Measurements from ENCODE around the gene SPTBN5. TPM values are rescaled to one million over a fixed set of nuclear protein-coding genes. Genes with fewer than 3 reads are reported as not detected.

The SPTBN5 gene
- total RNA-seq, 1 donor from 2014 or later = 2.9 TPM

DNA sequence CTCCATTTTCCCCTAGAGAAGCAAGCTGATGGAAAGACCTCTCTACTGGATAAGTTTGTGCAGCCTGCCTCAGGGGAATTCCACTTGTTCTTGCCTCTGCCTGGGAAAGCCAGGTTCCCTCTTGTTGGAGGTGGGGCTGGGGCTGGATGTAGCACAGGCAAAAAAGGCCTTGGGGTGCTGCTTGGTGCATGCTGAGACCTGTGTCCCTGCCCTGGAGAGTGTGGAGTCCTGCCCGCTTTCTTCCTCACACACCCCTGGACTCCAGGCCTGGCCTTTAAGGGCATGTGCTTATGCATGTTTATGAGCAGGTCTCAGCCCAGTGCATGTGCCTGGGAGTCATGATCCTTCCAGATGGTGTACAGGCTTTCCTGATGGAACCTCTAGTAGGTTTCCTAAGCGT is 89.5 kb downstream of the SPTBN5 start:
- no peak overlapping the region for H3K4me3 Mint-ChIP-seq (ENCODE audit: unreplicated experiment)
- H3K4me1 Mint-ChIP-seq (ENCODE audit: low read depth) = peaks cover 15% of the 10 kb centered on the region
- TF ChIP-seq, protein P1, sequence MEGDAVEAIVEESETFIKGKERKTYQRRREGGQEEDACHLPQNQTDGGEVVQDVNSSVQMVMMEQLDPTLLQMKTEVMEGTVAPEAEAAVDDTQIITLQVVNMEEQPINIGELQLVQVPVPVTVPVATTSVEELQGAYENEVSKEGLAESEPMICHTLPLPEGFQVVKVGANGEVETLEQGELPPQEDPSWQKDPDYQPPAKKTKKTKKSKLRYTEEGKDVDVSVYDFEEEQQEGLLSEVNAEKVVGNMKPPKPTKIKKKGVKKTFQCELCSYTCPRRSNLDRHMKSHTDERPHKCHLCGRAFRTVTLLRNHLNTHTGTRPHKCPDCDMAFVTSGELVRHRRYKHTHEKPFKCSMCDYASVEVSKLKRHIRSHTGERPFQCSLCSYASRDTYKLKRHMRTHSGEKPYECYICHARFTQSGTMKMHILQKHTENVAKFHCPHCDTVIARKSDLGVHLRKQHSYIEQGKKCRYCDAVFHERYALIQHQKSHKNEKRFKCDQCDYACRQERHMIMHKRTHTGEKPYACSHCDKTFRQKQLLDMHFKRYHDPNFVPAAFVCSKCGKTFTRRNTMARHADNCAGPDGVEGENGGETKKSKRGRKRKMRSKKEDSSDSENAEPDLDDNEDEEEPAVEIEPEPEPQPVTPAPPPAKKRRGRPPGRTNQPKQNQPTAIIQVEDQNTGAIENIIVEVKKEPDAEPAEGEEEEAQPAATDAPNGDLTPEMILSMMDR (IDR thresholded peaks at IDR 0.05) = no peak
- H3K27me3 Mint-ChIP-seq (ENCODE audit: low read depth) = no peaks in the 10 kb centered on the region
- H3K36me3 Mint-ChIP-seq (ENCODE audit: low read depth) = peaks cover 15% of the 10 kb centered on the region
- DNase-seq (ENCODE audit: low spot score) = no peak
- peak overlapping the region; percentile 52 for H3K27ac Mint-ChIP-seq (ENCODE audit: unreplicated experiment)
- no peaks in the 10 kb centered on the region for H3K9me3 Mint-ChIP-seq (ENCODE audit: low read depth)

DNA sequence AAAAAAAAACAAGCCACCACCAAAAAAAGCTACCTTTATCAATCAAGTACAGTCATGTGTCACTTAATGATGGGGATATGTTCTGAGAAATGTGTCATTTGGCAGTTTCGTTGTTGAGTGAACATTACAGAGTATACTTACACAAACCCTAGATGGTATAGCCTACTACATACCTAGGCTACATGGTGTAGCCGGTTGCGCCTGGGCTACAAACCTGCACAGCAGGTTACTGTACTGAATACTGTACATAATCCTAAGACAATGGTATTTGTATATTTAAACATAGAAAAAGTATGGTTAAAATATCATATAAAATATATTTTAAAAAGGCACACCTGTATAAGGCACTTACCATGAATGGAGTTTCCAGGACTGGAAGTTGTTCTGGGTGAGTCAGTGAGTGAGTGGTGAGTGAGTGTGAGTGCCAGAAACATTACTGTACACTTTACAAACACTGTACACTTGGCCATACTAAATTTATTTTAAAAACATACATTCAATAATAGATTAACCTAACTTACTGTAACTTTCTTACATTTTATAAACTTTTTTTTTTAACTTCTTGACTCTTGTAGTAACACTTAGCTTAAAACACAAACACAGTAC is 91.9 kb downstream of the SPTBN5 start:
- Mint-ChIP-seq H3K36me3 (ENCODE audit: low read depth) (peaks cover 15% of the 10 kb centered on the region), H3K9me3 (ENCODE audit: low read depth) (no peaks in the 10 kb centered on the region), H3K4me1 (ENCODE audit: low read depth) (peaks cover 32% of the 10 kb centered on the region), H3K27ac (ENCODE audit: unreplicated experiment) (no peak overlapping the region), H3K27me3 (ENCODE audit: low read depth) (no peaks in the 10 kb centered on the region), H3K4me3 (ENCODE audit: unreplicated experiment) (no peak overlapping the region)
- TF ChIP-seq, protein P1 (IDR thresholded peaks at IDR 0.05) = no peak
- no peak for DNase-seq (ENCODE audit: low spot score)

DNA sequence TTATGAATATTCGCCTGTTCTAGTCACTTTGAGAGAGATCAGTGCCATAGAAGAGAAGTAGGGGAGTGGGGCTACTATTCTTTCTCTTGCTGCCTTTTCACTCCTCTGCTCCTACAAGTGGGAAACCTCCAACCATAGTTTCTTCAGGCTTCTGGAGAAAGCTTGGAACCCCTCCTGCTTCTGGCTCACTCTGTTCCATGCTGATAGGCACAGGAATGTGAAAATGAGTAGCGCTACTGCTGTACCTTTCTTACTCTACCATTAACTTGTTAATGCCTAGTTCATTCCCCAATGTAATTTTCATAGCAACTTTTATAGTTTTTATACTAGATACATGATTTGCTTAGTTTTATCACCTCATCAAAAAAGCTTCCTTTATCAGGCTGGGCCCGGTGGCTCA is 92.7 kb downstream of the SPTBN5 start:
- Mint-ChIP-seq H3K27ac (ENCODE audit: unreplicated experiment) (no peak overlapping the region), H3K9me3 (ENCODE audit: low read depth) (no peaks in the 10 kb centered on the region), H3K27me3 (ENCODE audit: low read depth) (no peaks in the 10 kb centered on the region), H3K36me3 (ENCODE audit: low read depth) (peaks cover 15% of the 10 kb centered on the region), H3K4me1 (ENCODE audit: low read depth) (peaks cover 39% of the 10 kb centered on the region), H3K4me3 (ENCODE audit: unreplicated experiment) (no peak overlapping the region)
- TF ChIP-seq, protein P1 (IDR thresholded peaks at IDR 0.05) = no peak
- DNase-seq (ENCODE audit: low spot score) = no peak

GRCh38 chr15:41799488-41799805 is 94.4 kb downstream of the SPTBN5 start:
- peaks cover 38% of the 10 kb centered on the region for H3K4me1 Mint-ChIP-seq (ENCODE audit: low read depth)
- H3K9me3 Mint-ChIP-seq (ENCODE audit: low read depth) = no peaks in the 10 kb centered on the region
- H3K27ac Mint-ChIP-seq (ENCODE audit: unreplicated experiment) = no peak overlapping the region
- H3K36me3 Mint-ChIP-seq (ENCODE audit: low read depth) = peaks cover 14% of the 10 kb centered on the region
- TF ChIP-seq, protein P1 (IDR thresholded peaks at IDR 0.05) = no peak
- H3K4me3 Mint-ChIP-seq (ENCODE audit: unreplicated experiment) = no peak overlapping the region
- DNase-seq (ENCODE audit: low spot score) = no peak
- H3K27me3 Mint-ChIP-seq (ENCODE audit: low read depth) = no peaks in the 10 kb centered on the region

GRCh38 chr15:41798607-41799487 is 95.0 kb downstream of the SPTBN5 start:
- H3K27ac Mint-ChIP-seq (ENCODE audit: unreplicated experiment) = no peak overlapping the region
- DNase-seq (ENCODE audit: low spot score) = no peak
- H3K27me3 Mint-ChIP-seq (ENCODE audit: low read depth) = no peaks in the 10 kb centered on the region
- H3K4me3 Mint-ChIP-seq (ENCODE audit: unreplicated experiment) = no peak overlapping the region
- H3K4me1 Mint-ChIP-seq (ENCODE audit: low read depth) = peaks cover 39% of the 10 kb centered on the region
- TF ChIP-seq, protein P1 (IDR thresholded peaks at IDR 0.05) = no peak
- peaks cover 14% of the 10 kb centered on the region for H3K36me3 Mint-ChIP-seq (ENCODE audit: low read depth)
- H3K9me3 Mint-ChIP-seq (ENCODE audit: low read depth) = no peaks in the 10 kb centered on the region

Small RNA genes within 50 kb of the gene (microRNA-seq; reads per million reads assigned to microRNA genes)
- not detected for gene MIR4310 (ENCODE audit: borderline number of aligned reads)

Other genes starting within 250 kb of the SPTBN5 start
- gene MGA, start 233.6 kb downstream of the SPTBN5 start, total RNA-seq = 38.0 to 39.4 TPM (median 38.3 TPM) in 3 replicates
- gene MAPKBP1, start 119.6 kb downstream of the SPTBN5 start, total RNA-seq = 24.9 to 36.6 TPM (median 27.2 TPM) in 3 replicates
- gene JMJD7, start 66.0 kb downstream of the SPTBN5 start, total RNA-seq = 4.9 to 5.4 TPM (median 5.2 TPM) in 3 replicates
- 2.1 to 3.4 TPM (median 2.9 TPM) in 3 replicates for gene PLA2G4B, start 55.2 kb downstream of the SPTBN5 start, total RNA-seq
- 23.2 to 23.9 TPM (median 23.8 TPM) in 3 replicates for gene EHD4, start 78.5 kb upstream of the SPTBN5 start, total RNA-seq
- gene PLA2G4E, start 127.0 kb upstream of the SPTBN5 start, total RNA-seq = not detected in 3 replicates
- gene PLA2G4D, start 200.5 kb upstream of the SPTBN5 start, total RNA-seq = not detected in 3 replicates